ENCODE measurements around the gene SPDEF.

SPDEF gene

GRCh38 chr6:34562861-34563512 is 6.9 kb upstream of the SPDEF start:
- Mint-ChIP-seq H3K27ac (no peak overlapping the region), H3K4me1 (ENCODE audit: low read depth) (no peaks in the 10 kb centered on the region), H3K9me3 (no peaks in the 10 kb centered on the region), H3K36me3 (ENCODE audit: low read depth) (no peaks in the 10 kb centered on the region), H3K4me3 (no peak overlapping the region), H3K27me3 (peaks cover 20% of the 10 kb centered on the region)
- intact Hi-C loops (cut with micrococcal nuclease), result no loop called here

- Mint-ChIP-seq H3K4me1 (ENCODE audit: low read depth) (no peaks in the 10 kb centered on the region), H3K27me3 (peaks cover 20% of the 10 kb centered on the region), H3K4me3 (no peak overlapping the region), H3K9me3 (no peaks in the 10 kb centered on the region), H3K27ac (no peak overlapping the region), H3K36me3 (ENCODE audit: low read depth) (no peaks in the 10 kb centered on the region)
- intact Hi-C loops (cut with micrococcal nuclease), result no loop called here
Observed at GRCh38 chr6:34562350-34562749, 6.2 kb upstream of the SPDEF start.

- Mint-ChIP-seq H3K27ac (no peak overlapping the region), H3K27me3 (peaks cover 20% of the 10 kb centered on the region), H3K4me1 (ENCODE audit: low read depth) (peaks cover 3% of the 10 kb centered on the region), H3K4me3 (no peak overlapping the region), H3K36me3 (ENCODE audit: low read depth) (no peaks in the 10 kb centered on the region), H3K9me3 (no peaks in the 10 kb centered on the region)
- intact Hi-C loops (cut with micrococcal nuclease), result no loop called here
Observed at GRCh38 chr6:34561227-34561530, 5.0 kb upstream of the SPDEF start.

- H3K36me3 Mint-ChIP-seq (ENCODE audit: low read depth), result no peaks in the 10 kb centered on the region
- H3K27me3 Mint-ChIP-seq, result peaks cover 18% of the 10 kb centered on the region
- H3K9me3 Mint-ChIP-seq, result no peaks in the 10 kb centered on the region
- no peak overlapping the region for H3K27ac Mint-ChIP-seq
- peaks cover 9% of the 10 kb centered on the region for H3K4me1 Mint-ChIP-seq (ENCODE audit: low read depth)
- intact Hi-C loops (cut with micrococcal nuclease), result no loop called here
- H3K4me3 Mint-ChIP-seq, result no peak overlapping the region
Observed at GRCh38 chr6:34560366-34561226, 4.5 kb upstream of the SPDEF start.

GRCh38 chr6:34559651-34560365 is 3.7 kb upstream of the SPDEF start:
- H3K36me3 Mint-ChIP-seq (ENCODE audit: low read depth), result no peaks in the 10 kb centered on the region
- H3K4me3 Mint-ChIP-seq, result no peak overlapping the region
- H3K9me3 Mint-ChIP-seq, result no peaks in the 10 kb centered on the region
- peaks cover 23% of the 10 kb centered on the region for H3K27me3 Mint-ChIP-seq
- H3K4me1 Mint-ChIP-seq (ENCODE audit: low read depth), result peaks cover 15% of the 10 kb centered on the region
- no peak overlapping the region for H3K27ac Mint-ChIP-seq
- intact Hi-C loops (cut with micrococcal nuclease), result no loop called here

GRCh38 chr6:34558172-34558714 is 2.1 kb upstream of the SPDEF start:
- intact Hi-C loops (cut with micrococcal nuclease), result no loop called here
- Mint-ChIP-seq H3K4me1 (ENCODE audit: low read depth) (peaks cover 31% of the 10 kb centered on the region), H3K36me3 (ENCODE audit: low read depth) (no peaks in the 10 kb centered on the region), H3K27me3 (peaks cover 19% of the 10 kb centered on the region), H3K27ac (no peak overlapping the region), H3K4me3 (no peak overlapping the region), H3K9me3 (no peaks in the 10 kb centered on the region)

- H3K36me3 Mint-ChIP-seq (ENCODE audit: low read depth), result no peaks in the 10 kb centered on the region
- intact Hi-C loops (cut with micrococcal nuclease), result no loop called here
- no peaks in the 10 kb centered on the region for H3K9me3 Mint-ChIP-seq
- H3K27me3 Mint-ChIP-seq, result peaks cover 22% of the 10 kb centered on the region
- no peak overlapping the region for H3K27ac Mint-ChIP-seq
- peaks cover 41% of the 10 kb centered on the region for H3K4me1 Mint-ChIP-seq (ENCODE audit: low read depth)
- H3K4me3 Mint-ChIP-seq, result no peak overlapping the region
Observed at GRCh38 chr6:34557228-34557627, 1.1 kb upstream of the SPDEF start.

GRCh38 chr6:34556493-34556892 is 364 bp upstream of the SPDEF start:
- no peaks in the 10 kb centered on the region for H3K36me3 Mint-ChIP-seq (ENCODE audit: low read depth)
- intact Hi-C loops (cut with micrococcal nuclease), result no loop called here
- H3K9me3 Mint-ChIP-seq, result no peaks in the 10 kb centered on the region
- H3K4me1 Mint-ChIP-seq (ENCODE audit: low read depth), result peaks cover 44% of the 10 kb centered on the region
- no peak overlapping the region for H3K4me3 Mint-ChIP-seq
- H3K27ac Mint-ChIP-seq, result no peak overlapping the region
- peaks cover 26% of the 10 kb centered on the region for H3K27me3 Mint-ChIP-seq

GRCh38 chr6:34555328-34555727 is 801 bp downstream of the SPDEF start:
- Mint-ChIP-seq H3K27me3 (peaks cover 26% of the 10 kb centered on the region), H3K36me3 (ENCODE audit: low read depth) (no peaks in the 10 kb centered on the region), H3K27ac (no peak overlapping the region), H3K9me3 (no peaks in the 10 kb centered on the region), H3K4me1 (ENCODE audit: low read depth) (peaks cover 49% of the 10 kb centered on the region), H3K4me3 (no peak overlapping the region)
- intact Hi-C loops (cut with micrococcal nuclease), result no loop called here

- intact Hi-C loops (cut with micrococcal nuclease), result no loop called here
- Mint-ChIP-seq H3K27ac (no peak overlapping the region), H3K4me1 (ENCODE audit: low read depth) (peaks cover 52% of the 10 kb centered on the region), H3K36me3 (ENCODE audit: low read depth) (no peaks in the 10 kb centered on the region), H3K9me3 (no peaks in the 10 kb centered on the region), H3K27me3 (peaks cover 28% of the 10 kb centered on the region), H3K4me3 (no peak overlapping the region)
Observed at GRCh38 chr6:34555007-34555322, 1.2 kb downstream of the SPDEF start.

- H3K36me3 Mint-ChIP-seq (ENCODE audit: low read depth), result no peaks in the 10 kb centered on the region
Observed at GRCh38 chr6:34554291-34555006, 1.7 kb downstream of the SPDEF start.

GRCh38 chr6:34553750-34554149 is 2.4 kb downstream of the SPDEF start:
- Mint-ChIP-seq H3K4me1 (ENCODE audit: low read depth) (peaks cover 53% of the 10 kb centered on the region), H3K4me3 (peak overlapping the region; percentile 51), H3K9me3 (no peaks in the 10 kb centered on the region), H3K36me3 (ENCODE audit: low read depth) (no peaks in the 10 kb centered on the region), H3K27ac (no peak overlapping the region), H3K27me3 (peaks cover 27% of the 10 kb centered on the region)
- intact Hi-C loops (cut with micrococcal nuclease), result no loop called here

More at GRCh38 chr6:34554291-34555006, 1.7 kb downstream of the SPDEF start:
- Mint-ChIP-seq H3K9me3 (no peaks in the 10 kb centered on the region), H3K27me3 (peaks cover 27% of the 10 kb centered on the region), H3K27ac (no peak overlapping the region), H3K4me3 (no peak overlapping the region), H3K4me1 (ENCODE audit: low read depth) (peaks cover 53% of the 10 kb centered on the region)
- intact Hi-C loops (cut with micrococcal nuclease), result no loop called here

GRCh38 chr6:34553146-34553545 is 3.0 kb downstream of the SPDEF start:
- H3K4me3 Mint-ChIP-seq, result peak overlapping the region; percentile 51
- no peaks in the 10 kb centered on the region for H3K9me3 Mint-ChIP-seq
- peaks cover 28% of the 10 kb centered on the region for H3K27me3 Mint-ChIP-seq
- peaks cover 53% of the 10 kb centered on the region for H3K4me1 Mint-ChIP-seq (ENCODE audit: low read depth)
- no peaks in the 10 kb centered on the region for H3K36me3 Mint-ChIP-seq (ENCODE audit: low read depth)
- intact Hi-C loops (cut with micrococcal nuclease), result no loop called here
- peak overlapping the region; percentile 59 for H3K27ac Mint-ChIP-seq

GRCh38 chr6:34552620-34553019 is 3.5 kb downstream of the SPDEF start:
- no peaks in the 10 kb centered on the region for H3K36me3 Mint-ChIP-seq (ENCODE audit: low read depth)
- peaks cover 32% of the 10 kb centered on the region for H3K27me3 Mint-ChIP-seq
- H3K27ac Mint-ChIP-seq, result peak overlapping the region; percentile 59
- intact Hi-C loops (cut with micrococcal nuclease), result no loop called here
- no peaks in the 10 kb centered on the region for H3K9me3 Mint-ChIP-seq
- no peak overlapping the region for H3K4me3 Mint-ChIP-seq
- H3K4me1 Mint-ChIP-seq (ENCODE audit: low read depth), result peaks cover 53% of the 10 kb centered on the region
